Activated CD8-positive, alpha-beta memory T cell treated with anti-CD3 and anti-CD28 coated beads for 36 hours (primary cell): ENCODE measurements around the gene CDR2. TPM values are rescaled to one million over a fixed set of nuclear protein-coding genes. Genes with fewer than 3 reads are reported as not detected.
"Not testable (repeated sequence)": the region's sequence is repeated elsewhere in the genome, so short reads cannot be mapped to it uniquely, and the experiment has no call there.

Experiments
- CTCF ChIA-PET: fragments of 350-600 bp; sonication (Branson Sonifier 250); formaldehyde crosslinking; loops from one replicate; lab custom pipeline; 2021; ENCODE audit warnings: antibody characterized with exemption; lab: Charles Lee
- POLR2A ChIA-PET: fragments of 350-600 bp; sonication (Branson Sonifier 250); formaldehyde crosslinking; loops from one replicate; lab custom pipeline; 2021; ENCODE audit warnings: antibody characterized with exemption; lab: Charles Lee
- total RNA-seq, 2 experiments: library from RNA; stranded (reverse); gene quantifications; one replicate each; pipeline ENCODE4 v1.2.3, GENCODE V29; 2021

Gene CDR2
- 10 to 100 TPM; 33.1 to 35.9 TPM for total RNA-seq

DNA sequence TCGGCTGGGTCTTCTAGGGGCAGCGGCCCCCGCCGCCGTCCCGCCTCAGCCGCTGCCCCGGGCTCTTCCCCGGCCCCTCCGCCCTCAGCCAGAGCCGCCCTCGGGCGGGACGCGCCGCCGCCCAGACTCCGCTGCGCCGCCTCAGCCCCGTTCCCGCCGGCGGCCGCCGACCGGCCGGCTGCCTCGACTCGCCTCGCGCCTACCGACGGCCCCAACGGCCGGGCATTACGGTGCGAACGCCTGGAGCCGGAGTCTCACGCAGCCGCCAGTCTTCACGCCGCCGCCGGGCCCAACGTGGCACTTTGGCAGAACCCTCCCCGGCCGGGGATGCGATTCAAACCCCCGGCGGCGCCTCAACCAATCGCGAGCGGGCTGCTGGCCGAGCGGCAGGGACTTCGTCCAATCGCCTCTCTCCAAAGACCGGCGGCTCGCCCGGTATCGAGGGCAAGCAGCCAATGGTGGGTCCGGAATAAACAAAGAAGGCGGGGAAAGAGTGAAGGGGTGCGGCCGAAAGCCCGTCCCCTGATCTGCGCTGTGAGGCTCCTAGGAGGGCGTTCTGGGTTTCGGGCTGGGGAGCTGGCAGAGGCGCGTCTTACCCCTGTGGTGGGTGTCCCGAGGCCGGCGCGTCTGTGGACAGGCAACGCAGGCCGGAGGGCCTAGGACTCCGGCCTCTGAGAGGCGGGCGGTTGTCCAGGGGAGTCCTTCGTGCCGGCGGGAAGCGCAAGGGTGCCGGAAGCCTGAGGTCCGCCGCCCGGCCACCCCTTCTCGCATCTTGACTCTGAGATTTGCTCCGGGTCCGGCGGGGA, at the start of gene CDR2:
CDR2 (minus strand) TSS at position 309 of the 806 bp plus-strand sequence. CDS start 310 bp downstream, outside the sequence.
- ChIA-PET CTCF (interaction anchor here (1.2 to 2.1 kb wide), 4 partner anchors 10 to 74 kb away, joined by 3 to 7 read pairs (median 6); no protein-coding TSS in a partner anchor), POLR2A (interaction anchor here (0.9 to 2.1 kb wide), 3 partner anchors 21 to 63 kb away, joined by 3 to 9 read pairs (median 4); no protein-coding TSS in a partner anchor)

DNA sequence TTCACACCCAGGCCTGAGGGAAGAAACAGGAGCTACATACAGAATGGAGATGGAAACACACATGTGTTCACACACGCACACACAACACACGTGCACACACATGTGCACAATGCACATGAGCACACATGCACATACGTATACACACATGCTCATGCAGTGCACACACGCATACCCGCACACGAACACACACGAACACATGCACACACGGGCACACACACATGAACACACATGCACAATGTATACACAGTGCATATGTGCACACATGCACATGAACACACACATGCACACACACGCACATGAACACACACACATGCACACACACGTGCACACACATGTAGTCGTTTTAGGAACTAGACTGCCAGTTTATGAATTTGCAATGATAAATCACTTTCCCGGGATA, 49.3 kb upstream of the CDR2 start:
- ChIA-PET POLR2A (no interaction called here), CTCF (no interaction called here)

DNA sequence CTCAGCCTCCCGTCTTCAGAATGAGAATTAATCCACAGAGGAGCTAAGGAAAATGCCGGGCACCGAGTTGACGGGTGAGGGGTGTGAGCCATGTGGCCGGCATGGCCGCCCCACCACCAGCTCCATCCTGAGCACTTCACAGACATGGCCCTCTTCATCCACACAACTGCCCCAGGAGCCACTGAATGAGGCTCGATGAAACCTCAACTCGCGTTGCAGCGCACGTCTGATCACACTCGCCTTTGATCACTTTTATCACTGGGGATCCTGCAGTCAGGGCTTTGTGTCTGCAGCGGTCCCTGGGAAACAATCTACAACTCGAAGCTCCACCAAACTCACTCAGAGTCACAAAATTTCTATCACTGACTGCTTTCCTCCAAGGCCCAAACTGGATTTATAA, 46.7 kb upstream of the CDR2 start:
- ChIA-PET POLR2A (no interaction called here), CTCF (no interaction called here)

DNA sequence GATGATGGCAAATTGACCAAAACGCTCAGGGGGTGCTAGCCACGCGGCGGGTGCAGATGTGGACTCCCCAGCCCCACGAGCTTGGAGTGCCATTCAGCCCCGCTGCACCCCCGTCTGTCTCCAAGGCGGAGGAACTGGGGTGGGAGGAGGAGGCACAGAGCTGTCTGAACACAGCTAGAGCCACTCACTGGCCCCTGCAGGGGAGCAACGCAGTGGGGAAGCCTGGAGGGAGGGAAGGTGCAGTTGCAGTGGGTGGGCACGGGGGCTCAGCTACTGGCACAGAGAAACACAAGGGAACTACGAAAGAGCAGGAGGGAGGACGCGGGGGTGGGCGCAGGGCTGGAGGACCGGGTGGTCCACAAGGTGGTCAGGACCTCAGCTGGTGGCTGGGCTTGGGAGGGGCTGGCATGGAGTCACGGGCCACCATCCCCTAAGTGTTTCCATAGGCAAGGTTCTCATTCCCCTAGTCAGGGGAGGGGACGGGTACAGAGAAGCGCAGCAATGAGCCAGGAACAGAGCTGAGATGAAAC, 46.3 kb upstream of the CDR2 start:
- ChIA-PET POLR2A (no interaction called here), CTCF (no interaction called here)

DNA sequence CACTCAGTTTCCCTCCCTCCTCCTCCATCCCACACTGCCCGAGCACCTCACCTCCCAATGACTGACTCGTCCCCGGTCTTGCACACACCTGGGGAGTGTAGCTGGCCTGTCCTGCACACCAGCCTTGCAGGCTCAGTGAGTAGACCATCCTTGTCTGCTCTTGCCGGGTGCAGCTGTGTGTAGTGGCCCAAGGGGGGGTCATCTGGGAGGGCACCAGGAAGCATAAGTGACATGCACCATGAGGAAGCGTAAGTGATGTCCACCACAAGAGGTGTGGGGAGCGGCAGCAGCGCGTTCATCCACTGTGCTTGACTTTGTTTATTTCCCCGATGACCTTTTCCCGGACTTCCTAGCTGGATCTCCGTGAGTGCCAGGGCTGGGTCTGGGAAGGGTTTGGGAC, 45.5 kb upstream of the CDR2 start:
- POLR2A ChIA-PET = no interaction called here
- CTCF ChIA-PET = no interaction called here

DNA sequence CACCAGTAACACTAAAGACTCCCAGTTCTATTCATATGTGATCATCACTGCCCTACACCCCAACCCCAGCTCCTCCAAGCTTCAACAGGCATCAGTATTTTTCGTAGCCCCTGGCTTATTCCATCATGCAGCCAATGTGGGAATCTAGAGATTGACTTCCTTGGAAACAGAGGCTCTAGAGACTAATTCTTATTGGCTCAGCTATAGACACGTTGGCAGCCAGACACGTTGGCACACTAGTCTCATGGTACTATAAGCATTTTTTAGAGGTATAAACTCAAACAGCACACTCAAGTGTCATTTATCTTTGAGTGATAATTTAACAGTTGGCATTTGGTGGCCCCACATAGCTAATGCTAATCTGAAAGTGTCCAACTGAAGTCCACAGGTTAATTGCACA, 44.4 kb upstream of the CDR2 start:
- POLR2A ChIA-PET = no interaction called here
- CTCF ChIA-PET = interaction anchor here (0.7 kb wide), 1 partner anchor 22 kb away, joined by 3 read pairs; no protein-coding TSS in a partner anchor

DNA sequence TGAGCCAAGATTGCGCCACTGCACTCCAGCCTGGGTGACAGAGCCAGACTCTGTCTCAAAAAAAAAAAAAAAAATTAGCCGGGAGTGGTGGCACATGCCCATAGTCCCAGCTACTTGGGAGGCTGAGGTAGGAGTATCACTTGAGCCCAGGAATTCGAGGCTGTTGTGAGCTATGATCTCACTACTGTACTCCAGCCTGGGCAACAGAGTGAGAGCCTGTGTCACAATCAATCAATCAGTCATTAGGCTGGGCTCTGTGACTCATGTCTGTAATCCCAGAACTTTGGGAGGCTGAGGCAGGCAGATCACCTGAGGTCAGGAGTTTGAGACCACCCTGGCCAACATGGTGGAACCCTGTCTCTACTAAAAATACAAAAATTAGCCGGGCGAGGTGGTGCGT, 43.4 kb upstream of the CDR2 start:
- CTCF ChIA-PET, POLR2A ChIA-PET: not testable (repeated sequence)

DNA sequence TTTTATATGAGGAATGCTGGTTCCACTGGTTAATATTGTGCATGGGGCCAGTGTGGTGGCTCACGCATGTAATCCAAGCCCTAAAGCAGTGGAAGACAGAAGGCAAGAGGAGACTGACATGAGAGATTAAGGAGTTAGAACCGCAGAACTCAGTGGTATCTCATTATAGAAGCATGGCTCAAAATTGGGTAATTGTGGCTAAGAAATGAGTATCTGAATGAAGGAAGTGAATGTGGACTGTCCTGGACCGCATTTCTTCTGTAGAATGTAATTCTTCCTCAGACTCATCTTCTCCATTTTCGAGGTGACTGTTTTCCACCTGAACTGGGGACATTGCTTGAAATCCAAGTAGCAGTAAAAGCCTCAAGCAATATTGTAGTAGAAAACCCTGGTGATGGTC, 42.6 kb upstream of the CDR2 start:
- POLR2A ChIA-PET = no interaction called here
- CTCF ChIA-PET = no interaction called here

DNA sequence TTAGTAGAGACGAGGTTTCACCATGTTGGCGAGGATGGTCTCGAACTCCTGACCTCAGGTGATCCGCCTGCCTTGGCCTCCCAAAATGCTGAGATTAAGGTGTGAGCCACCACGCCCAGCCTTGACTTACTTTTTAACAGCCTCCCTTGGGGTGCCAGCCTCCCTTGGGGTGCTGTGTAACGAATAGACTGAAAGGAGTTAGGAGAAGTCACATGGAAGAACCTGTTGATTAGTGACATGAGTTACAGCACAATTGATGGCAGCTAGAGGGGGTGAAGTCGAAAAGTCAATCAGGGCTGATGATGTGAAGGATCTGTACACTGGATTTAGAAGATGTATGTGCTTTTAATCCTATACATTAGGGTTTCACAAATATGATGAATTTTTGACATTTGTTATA, 39.4 kb upstream of the CDR2 start:
- POLR2A ChIA-PET = no interaction called here
- CTCF ChIA-PET = no interaction called here

DNA sequence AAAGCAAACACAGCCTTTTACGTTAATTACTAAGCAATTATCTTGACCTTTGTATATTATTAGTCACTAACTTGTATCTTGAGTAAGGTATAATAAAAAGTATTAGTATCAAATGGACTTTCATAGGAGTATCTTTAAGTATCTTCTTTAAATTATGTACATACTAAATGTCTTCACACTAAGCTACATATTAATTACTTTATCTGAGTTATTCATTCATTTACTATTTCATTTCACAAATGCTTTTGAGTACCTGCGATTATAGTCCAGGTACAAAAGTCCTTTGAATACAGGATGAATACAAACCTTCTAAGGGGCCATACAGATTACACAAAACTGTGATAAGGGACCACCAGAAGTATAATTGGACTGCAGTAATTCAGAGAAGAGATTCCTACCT, 33.1 kb upstream of the CDR2 start:
- ChIA-PET CTCF (interaction anchor here (1.0 to 1.1 kb wide), 2 partner anchors 27 to 88 kb away, joined by 4 to 5 read pairs; no protein-coding TSS in a partner anchor), POLR2A (interaction anchor here (0.6 kb wide), 1 partner anchor 29 kb away, joined by 7 read pairs; no protein-coding TSS in a partner anchor)

DNA sequence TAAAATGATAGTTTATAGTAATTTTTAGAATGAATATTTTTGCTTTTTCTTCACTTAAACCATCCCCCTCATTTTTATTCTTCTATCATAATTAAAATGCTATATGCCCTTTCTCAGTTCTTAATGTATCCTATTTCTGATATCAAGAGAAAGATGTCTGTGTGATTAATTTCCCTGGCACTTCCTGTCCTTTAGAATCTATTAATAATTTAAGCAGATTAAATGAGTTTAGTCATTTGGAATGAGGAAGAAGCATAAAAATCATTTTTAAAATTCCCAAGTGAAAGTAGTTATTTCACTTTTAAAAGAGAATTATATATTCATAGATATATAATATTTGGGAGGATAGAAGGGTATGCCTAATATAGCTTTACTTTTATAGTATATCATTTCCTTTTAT, 27.8 kb upstream of the CDR2 start:
- POLR2A ChIA-PET = no interaction called here
- CTCF ChIA-PET = no interaction called here

DNA sequence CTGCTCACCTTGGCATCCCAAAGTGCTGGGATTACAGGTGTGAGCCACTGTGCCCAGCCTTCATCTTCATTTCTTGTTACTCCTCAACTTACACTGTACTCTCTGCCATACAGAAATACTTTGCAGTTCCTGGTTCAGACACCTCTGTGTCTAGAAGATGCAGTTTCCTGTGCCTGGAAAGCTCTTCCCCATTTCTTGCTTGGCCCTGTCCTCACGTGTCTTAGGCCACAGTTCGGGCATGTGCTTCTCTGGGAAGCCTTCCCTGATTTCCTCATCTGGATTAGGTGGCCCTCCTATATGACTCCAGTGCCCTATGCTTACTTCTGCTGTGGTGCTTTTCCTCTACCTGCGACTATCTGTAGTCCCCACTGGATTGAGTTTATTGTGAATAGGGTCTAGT, 26.5 kb upstream of the CDR2 start:
- ChIA-PET POLR2A (no interaction called here), CTCF (no interaction called here)

DNA sequence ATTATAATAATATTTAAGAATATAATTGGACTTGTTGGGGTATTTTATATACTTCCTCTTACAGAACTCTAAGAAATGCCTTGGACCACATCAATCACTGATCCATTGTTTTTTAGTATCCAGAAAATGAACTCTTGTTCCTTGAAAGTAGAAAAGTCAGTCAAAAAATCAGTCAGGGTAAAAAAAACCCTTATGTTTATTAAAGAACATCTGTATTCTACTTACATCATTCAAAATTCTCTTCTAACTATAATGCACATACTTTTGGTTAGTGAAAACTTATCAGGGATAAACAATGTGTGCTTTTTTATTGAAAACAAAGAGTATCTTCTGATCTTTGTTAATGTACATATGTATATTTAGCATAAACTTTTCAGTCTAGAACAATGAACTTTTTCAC, 23.5 kb upstream of the CDR2 start:
- ChIA-PET POLR2A (no interaction called here), CTCF (no interaction called here)

DNA sequence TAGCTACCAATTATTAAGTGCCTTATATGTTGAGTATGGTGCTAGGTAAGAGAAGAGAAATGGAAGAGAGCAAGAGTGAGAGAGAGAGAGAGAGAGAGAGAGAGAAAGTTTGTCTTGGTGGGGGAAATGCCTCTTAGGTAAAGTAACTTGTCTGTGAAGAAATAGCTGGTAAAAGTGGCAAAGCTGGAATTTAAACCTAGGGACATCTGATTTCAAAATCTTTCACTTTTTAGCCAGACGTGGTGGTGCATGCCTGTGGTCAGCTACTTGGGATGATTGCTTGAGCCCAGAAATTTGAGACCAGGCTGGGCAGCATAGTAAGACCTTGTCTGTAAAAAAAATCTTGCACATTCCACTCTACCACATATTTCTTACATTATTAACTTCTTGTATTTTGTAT, 23.0 kb upstream of the CDR2 start:
- POLR2A ChIA-PET = no interaction called here
- CTCF ChIA-PET = interaction anchor here (0.7 kb wide), 1 partner anchor 115 kb away, joined by 3 read pairs; no protein-coding TSS in a partner anchor

DNA sequence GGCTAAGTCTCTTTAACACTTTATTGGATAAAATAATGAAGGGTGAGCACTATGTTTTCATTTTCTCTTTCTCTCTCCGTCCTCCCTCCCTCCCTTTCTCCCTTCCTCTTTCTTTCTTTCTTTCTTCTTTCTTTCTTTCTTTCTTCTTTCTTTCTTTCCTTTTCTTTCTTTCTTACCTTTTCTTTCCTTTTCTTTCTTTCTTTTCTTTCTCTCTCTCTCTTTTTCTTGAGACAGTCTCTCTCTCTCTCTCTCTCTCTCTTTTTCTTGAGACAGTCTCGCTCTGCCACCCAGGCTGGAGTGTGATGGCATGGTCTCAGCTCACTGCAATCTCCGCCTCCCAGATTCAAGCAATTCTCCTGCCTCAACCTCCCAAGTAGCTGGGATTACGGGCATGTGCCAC, 21.5 kb upstream of the CDR2 start:
- ChIA-PET POLR2A (no interaction called here), CTCF (interaction anchor here (0.6 kb wide), 1 partner anchor 23 kb away, joined by 3 read pairs; no protein-coding TSS in a partner anchor)

DNA sequence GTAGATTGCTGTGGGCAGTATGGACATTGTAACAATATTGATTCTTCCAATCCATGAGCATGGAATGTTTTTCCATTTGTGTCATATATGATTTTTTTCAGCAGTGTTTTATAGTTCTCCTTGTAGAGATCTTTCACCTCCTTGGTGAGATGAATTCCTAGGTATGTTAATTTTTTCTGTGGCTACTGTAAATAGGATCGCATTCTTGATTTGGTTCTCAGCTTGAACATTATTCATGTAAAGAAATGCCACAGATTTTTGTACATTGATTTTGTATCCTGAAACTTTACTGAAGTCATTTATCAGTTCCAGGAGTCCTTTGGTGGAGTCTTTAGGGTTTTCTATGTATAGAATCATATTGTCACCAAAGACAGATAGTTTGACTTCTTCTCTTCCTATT, 19.7 kb upstream of the CDR2 start:
- ChIA-PET POLR2A (no interaction called here), CTCF (no interaction called here)

DNA sequence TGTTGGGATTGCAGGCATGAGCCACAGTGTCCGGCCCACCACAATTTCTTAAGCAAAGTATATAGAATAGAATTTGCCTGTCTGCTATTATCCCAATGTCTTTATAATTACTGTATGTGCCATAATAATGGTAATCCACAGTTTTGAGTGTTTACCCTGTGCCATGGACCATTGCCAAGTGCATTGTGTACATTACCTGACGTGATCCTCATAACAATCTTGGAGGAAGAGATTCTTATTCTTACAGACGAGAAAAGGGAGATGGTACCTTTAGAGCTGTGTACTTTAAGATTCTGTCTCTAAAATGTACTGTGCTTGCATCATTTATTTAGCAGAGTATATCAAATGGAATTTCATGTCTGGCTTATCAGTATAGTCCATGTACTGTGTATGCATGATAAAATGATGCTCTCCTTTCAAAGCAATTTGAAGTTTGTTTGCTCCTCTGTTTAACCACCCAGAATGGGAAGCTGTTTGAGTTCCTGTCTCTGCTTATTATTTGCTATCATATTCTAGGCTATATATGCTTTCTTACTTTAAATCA, 13.8 kb upstream of the CDR2 start:
- ChIA-PET CTCF (no interaction called here), POLR2A (no interaction called here)

DNA sequence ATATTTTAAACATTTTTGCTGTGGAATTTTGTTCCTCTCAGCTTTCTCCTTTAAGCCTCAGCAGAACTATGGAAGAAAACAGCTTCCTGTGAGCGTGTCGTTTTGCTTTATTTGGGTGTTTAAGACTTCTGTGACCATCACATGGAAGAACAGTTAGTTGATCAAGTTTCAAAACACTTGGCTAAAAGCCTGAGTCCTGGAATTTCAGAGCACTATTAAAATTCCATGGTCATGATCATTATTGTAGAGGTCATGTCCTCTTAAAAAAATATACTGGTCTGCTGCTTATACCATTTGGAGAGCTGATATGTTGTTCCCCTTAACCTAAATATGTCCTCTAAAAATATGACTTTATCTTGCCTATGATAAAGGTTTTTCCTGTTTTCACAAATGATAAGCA, 12.6 kb upstream of the CDR2 start:
- POLR2A ChIA-PET = interaction anchor here (0.7 kb wide), 1 partner anchor 1086 kb away, joined by 8 read pairs; no protein-coding TSS in a partner anchor
- CTCF ChIA-PET = interaction anchor here (0.8 kb wide), 1 partner anchor 66 kb away, joined by 3 read pairs; no protein-coding TSS in a partner anchor

DNA sequence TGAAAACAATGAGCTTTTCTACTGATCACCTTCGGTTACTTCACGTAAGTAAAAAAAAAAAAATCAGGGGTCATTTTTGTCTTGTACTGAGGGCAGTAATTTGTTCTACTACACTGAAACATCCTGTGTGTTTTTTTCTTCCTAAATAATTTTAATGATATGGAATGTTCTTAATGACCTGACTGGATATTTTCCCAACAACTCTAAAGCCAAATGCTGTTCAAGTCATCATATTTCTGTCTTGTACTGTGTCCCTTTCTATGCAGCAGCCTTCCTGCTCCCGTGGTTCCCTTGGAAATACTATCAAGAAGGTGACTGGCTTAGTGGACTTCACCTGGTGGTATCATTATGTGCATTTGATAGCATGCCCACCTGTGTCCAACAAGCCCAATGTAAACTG, 10.8 kb upstream of the CDR2 start:
- CTCF ChIA-PET = no interaction called here
- POLR2A ChIA-PET = interaction anchor here (0.6 kb wide), 1 partner anchor 190 kb away, joined by 3 read pairs; no protein-coding TSS in a partner anchor

DNA sequence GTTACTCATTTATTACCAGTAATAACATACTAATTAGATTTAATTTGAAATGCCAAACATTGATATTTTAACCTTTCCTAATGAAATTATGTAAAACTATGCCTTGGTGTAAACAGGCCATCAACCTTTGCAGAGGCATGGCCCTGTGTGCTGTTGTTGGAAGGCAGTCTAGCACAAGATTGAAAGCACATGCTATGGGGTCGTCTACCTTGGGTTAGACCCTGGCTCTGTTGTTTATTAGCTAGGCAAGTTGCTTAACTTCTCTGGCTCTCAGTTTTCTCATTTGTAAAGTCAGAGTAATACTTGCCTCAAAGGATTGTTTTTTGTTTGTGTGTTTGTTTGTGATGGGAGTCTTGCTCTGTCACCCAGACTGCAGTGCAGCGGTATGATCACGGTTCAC, 9.4 kb upstream of the CDR2 start:
- CTCF ChIA-PET = no interaction called here
- POLR2A ChIA-PET = no interaction called here
